Measurements from ENCODE around the gene ZBTB9. TPM values are rescaled to one million over a fixed set of nuclear protein-coding genes. Genes with fewer than 3 reads are reported as not detected.

The ZBTB9 gene
- total RNA-seq, 2 donors from 2014 or later, result 18.0 to 20.6 TPM

DNA sequence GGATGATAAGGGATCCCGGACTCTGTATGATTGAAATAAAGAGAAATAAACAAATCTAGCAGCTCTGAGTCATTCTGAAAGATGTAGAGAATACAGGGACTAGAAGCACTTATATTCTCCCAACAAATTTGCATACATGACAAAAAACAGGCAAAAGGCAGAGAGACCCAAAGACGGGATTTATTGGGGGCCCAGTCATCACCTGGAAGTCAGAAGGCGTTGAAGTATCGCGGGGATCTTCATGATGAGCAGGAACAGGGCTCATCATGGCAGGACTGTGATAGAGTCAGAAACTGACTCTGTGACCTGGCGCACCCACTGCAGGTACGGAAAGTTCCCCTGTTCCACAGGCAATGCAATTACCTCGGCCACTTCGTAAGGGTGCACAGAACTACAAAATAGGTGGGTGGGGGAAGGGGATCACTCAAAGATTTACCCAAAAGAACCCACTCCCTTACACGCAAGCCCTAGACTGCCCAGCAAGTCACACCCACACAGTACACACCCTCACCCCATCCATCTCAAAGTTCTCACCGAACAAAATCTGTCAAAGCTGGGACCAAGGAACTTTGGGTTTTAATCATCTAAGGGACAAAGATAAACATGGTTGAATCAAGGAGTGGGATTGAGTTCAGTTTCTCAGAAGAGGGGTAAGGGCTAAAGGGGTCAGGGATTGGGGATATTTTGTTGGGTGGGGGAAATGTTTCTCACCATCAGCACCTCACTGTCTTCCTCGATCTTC lies 37.8 kb upstream of the ZBTB9 start:
- H3K4me3 ChIP-seq (ENCODE audit: low read length), result peak overlapping the region; percentile 97
- H3K36me3 ChIP-seq (ENCODE audit: control insufficient read depth, insufficient read depth, low read length), result peaks cover 43% of the 10 kb centered on the region
- peak overlapping the region; percentile 78 for H3K9ac ChIP-seq (ENCODE audit: extremely low read depth, low read length, poor library complexity, severe bottlenecking)
- no peaks in the 10 kb centered on the region for H3K27me3 ChIP-seq (ENCODE audit: control insufficient read depth, insufficient read depth, low read length, poor library complexity, severe bottlenecking)
- peaks cover 40% of the 10 kb centered on the region for H3K36me3 Mint-ChIP-seq (ENCODE audit: low read depth)
- 74 to 78% methylated on average over 4 to 11 of the region's 12 CpGs for WGBS, 2 experiments (ENCODE audit: insufficient coverage in 1 of 2, insufficient read length in 1 of 2)
- H3K27ac Mint-ChIP-seq, result peak overlapping the region; percentile 98
- H3K9me3 Mint-ChIP-seq, result no peaks in the 10 kb centered on the region
- H3K4me1 Mint-ChIP-seq, result peaks cover 42% of the 10 kb centered on the region
- H3K27me3 Mint-ChIP-seq (ENCODE audit: insufficient read depth), result no peaks in the 10 kb centered on the region
- no peak overlapping the region for H3K27ac ChIP-seq (ENCODE audit: low read depth, low read length)
- peaks cover 4% of the 10 kb centered on the region for H3K4me1 ChIP-seq (ENCODE audit: control insufficient read depth, insufficient read depth, low read length)
- DNase-seq, result no peak
- peak overlapping the region; percentile 97 for H3K4me3 Mint-ChIP-seq
- no peaks in the 10 kb centered on the region for H3K9me3 ChIP-seq (ENCODE audit: control insufficient read depth, low read length)
- TF ChIP-seq, protein P1, sequence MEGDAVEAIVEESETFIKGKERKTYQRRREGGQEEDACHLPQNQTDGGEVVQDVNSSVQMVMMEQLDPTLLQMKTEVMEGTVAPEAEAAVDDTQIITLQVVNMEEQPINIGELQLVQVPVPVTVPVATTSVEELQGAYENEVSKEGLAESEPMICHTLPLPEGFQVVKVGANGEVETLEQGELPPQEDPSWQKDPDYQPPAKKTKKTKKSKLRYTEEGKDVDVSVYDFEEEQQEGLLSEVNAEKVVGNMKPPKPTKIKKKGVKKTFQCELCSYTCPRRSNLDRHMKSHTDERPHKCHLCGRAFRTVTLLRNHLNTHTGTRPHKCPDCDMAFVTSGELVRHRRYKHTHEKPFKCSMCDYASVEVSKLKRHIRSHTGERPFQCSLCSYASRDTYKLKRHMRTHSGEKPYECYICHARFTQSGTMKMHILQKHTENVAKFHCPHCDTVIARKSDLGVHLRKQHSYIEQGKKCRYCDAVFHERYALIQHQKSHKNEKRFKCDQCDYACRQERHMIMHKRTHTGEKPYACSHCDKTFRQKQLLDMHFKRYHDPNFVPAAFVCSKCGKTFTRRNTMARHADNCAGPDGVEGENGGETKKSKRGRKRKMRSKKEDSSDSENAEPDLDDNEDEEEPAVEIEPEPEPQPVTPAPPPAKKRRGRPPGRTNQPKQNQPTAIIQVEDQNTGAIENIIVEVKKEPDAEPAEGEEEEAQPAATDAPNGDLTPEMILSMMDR (conservative IDR thresholded peaks at IDR 0.05), result no peak

GRCh38 chr6:33417128-33417902 lies 37.1 kb upstream of the ZBTB9 start:
- H3K9me3 Mint-ChIP-seq, result no peaks in the 10 kb centered on the region
- H3K36me3 Mint-ChIP-seq (ENCODE audit: low read depth), result peaks cover 39% of the 10 kb centered on the region

More at GRCh38 chr6:33417128-33417902, 37.1 kb upstream of the ZBTB9 start:
- H3K27me3 Mint-ChIP-seq (ENCODE audit: insufficient read depth), result no peaks in the 10 kb centered on the region
- H3K4me1 ChIP-seq (ENCODE audit: control insufficient read depth, insufficient read depth, low read length), result peaks cover 4% of the 10 kb centered on the region
- WGBS, 2 experiments (ENCODE audit: insufficient coverage in 1 of 2, insufficient read length in 1 of 2), result 1% methylated on average over 18 to 25 of the region's 25 CpGs
- peak overlapping the region; percentile 97 for H3K4me3 ChIP-seq (ENCODE audit: low read length)
- H3K36me3 ChIP-seq (ENCODE audit: control insufficient read depth, insufficient read depth, low read length), result peaks cover 43% of the 10 kb centered on the region
- H3K27ac ChIP-seq (ENCODE audit: low read depth, low read length), result peak overlapping the region; percentile 85
- H3K9ac ChIP-seq (ENCODE audit: extremely low read depth, low read length, poor library complexity, severe bottlenecking), result peak overlapping the region; percentile 78
- peak overlapping the region; percentile 98 for H3K27ac Mint-ChIP-seq
- H3K4me3 Mint-ChIP-seq, result peak overlapping the region; percentile 97
- no peak for DNase-seq
- H3K4me1 Mint-ChIP-seq, result peaks cover 42% of the 10 kb centered on the region
- no peaks in the 10 kb centered on the region for H3K9me3 ChIP-seq (ENCODE audit: control insufficient read depth, low read length)
- TF ChIP-seq, protein P1 (conservative IDR thresholded peaks at IDR 0.05), result no peak
- H3K27me3 ChIP-seq (ENCODE audit: control insufficient read depth, insufficient read depth, low read length, poor library complexity, severe bottlenecking), result no peaks in the 10 kb centered on the region

Measured in endodermal cell (in vitro differentiated cells).